Fibroblast of the aortic adventitia (primary cell): ENCODE data around the gene CIAO2B. TPM values are rescaled to one million over a fixed set of nuclear protein-coding genes. Genes with fewer than 3 reads are reported as not detected.
"Not testable (repeated sequence)": the region's sequence is repeated elsewhere in the genome, so short reads cannot be mapped to it uniquely, and the experiment has no call there.

Experiments
- DNase-seq: peaks from one replicate; pipeline ENCODE4 v3.0.0-alpha.2; 2010; ENCODE audit warnings: low read depth
- H3K4me3 ChIP-seq: 2 replicates; pipeline ENCODE4 v1.5.1; 2011; ENCODE audit warnings: low read depth, mild to moderate bottlenecking, control low read depth, low read length, moderate library complexity
- total RNA-seq: library from RNA; depleted of rRNA; stranded (reverse); fragments of >200 nt; gene quantifications from 2 replicates; pipeline ENCODE4 v1.2.3, GENCODE V29; 2012; ENCODE audit warnings: low replicate concordance
- TF ChIP-seq, protein P1 (sequence below): IDR thresholded peaks from 2 replicates; pipeline ENCODE4 v1.5.1; 2011; ENCODE audit warnings: mild to moderate bottlenecking, low read length, control low read depth, inconsistent platforms; ENCODE audit not compliant: insufficient read depth

CIAO2B gene
- total RNA-seq, 1 donor = 109 TPM

DNA sequence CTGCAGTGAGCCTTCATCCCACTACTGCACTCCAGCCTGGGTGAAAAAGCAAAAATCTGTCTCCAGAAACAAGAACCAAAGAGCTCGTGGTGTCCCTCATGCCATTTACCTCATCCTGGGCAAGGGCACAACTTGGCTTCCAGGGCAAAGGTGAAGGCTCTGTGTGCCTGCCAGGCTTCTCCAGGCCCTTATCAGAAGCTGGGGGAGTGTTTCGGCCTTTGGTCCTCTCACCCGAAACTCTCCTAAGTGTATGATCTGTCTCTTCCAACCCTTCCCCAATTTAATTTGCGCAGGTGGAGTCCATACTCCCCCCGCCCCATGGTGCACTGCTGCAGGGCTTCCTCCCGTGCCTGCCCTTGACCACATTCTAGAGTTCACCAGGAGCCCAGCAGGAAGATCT, 2.3 kb upstream of the CIAO2B start:
- TF ChIP-seq, protein P1, sequence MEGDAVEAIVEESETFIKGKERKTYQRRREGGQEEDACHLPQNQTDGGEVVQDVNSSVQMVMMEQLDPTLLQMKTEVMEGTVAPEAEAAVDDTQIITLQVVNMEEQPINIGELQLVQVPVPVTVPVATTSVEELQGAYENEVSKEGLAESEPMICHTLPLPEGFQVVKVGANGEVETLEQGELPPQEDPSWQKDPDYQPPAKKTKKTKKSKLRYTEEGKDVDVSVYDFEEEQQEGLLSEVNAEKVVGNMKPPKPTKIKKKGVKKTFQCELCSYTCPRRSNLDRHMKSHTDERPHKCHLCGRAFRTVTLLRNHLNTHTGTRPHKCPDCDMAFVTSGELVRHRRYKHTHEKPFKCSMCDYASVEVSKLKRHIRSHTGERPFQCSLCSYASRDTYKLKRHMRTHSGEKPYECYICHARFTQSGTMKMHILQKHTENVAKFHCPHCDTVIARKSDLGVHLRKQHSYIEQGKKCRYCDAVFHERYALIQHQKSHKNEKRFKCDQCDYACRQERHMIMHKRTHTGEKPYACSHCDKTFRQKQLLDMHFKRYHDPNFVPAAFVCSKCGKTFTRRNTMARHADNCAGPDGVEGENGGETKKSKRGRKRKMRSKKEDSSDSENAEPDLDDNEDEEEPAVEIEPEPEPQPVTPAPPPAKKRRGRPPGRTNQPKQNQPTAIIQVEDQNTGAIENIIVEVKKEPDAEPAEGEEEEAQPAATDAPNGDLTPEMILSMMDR = no peak
- DNase-seq = no peak
- peak overlapping the region; percentile 99 for H3K4me3 ChIP-seq

DNA sequence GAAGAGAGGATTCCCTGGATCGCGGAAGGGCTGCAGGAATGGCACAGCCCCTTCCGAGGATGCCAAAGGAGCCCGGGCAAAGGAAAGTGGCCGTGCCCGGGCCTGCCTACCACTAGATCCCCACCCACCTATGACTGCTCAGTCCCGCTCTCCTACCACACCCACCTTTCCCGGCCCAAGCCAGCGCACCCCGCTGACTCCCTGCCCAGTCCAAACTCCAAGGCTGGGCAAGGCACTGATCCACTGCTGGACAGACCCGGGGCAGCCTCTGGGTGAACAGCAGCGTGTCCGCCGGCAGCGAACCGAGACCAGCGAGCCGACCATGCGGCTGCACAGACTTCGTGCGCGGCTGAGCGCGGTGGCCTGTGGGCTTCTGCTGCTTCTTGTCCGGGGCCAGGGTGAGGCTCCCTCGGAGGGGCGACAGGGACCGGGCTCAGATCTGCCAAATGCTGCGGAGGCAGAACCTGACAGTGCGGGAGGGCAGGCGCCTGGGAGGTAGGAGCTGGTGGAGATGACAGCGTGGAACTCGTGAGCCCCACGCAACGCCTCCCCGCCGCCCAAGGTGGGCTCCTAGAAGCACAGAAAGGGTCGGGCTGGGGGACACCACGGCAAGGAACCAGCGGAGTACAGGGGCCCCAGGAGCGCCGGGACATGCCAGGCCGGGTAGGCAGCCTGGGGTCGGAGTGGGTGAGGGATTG, 1.3 kb upstream of the CIAO2B start, which contains the start of gene CES2:
CES2 (plus strand) TSS at position 203 of the 698 bp plus-strand sequence; CDS start at position 323, 120 bp downstream.
- DNase-seq = peak; percentile 55
- TF ChIP-seq, protein P1 = no peak
- peak within 1 kb of the TSS; percentile 99 for H3K4me3 ChIP-seq

DNA sequence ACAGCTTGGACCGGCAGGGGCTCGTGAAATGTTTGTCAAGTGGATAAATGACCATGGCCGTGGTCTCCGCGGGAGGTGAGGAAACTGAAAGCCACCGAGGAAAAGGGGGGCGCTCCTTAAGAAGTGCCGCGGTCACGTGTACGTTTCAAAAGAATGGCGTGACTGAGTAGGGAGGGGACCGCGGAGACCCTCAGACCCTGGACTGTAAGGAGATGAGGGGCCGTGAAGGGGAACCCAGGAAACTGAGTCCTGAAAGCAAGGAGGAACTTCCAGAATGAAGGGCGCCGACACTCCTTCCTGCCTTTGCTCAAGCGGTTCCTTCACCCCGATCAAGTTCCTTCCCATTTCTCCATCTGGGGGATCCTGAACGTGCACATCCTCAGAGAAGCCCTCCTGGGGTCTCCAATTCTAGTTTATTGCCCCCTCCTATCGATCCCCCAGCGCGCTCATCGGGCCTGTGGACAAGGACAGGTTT, 674 bp upstream of the CIAO2B start:
- DNase-seq = not testable (repeated sequence)
- H3K4me3 ChIP-seq = peak overlapping the region; percentile 99

DNA sequence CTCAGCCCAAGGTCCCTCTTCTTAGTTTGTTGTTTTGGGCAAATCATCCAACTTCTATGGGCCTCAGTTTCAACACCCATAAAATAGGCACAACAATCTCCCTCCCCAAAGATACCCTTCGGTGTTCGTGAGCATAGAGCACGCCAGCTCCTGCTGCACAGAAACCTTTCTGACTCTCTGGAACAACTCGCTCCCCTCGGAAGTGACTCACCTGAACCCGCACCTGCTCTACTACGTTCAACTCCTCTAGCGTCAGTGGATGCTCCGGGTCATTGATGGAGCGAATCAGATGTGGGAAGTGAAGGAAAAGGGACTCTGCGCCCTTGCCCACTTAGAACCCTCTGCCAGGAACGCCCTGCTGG, 445 bp downstream of the CIAO2B start:
- no peak for DNase-seq
- TF ChIP-seq, protein P1 = no peak
- H3K4me3 ChIP-seq = peak overlapping the region; percentile 99

DNA sequence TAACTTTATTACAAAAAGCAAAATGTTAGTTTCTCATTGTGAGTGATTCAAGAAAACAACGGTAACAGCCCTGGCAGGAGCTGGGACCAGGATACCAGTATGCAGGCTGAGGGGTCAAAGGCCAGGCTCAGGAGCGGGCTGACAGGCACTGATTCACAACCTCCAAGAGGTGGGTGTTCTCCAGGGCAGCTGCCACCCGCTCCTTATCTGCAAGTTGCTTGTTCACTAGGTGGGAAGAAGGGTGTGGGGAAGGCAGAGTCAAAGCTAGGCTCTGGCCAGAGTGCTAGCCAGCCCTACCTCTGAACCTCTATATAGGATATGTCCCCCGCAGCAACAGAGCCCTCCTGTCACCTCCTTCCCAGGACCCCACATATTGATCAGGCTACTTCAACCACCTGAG, 2.1 kb downstream of the CIAO2B start:
- TF ChIP-seq, protein P1 = no peak
- H3K4me3 ChIP-seq = no peak overlapping the region
- DNase-seq = no peak

DNA sequence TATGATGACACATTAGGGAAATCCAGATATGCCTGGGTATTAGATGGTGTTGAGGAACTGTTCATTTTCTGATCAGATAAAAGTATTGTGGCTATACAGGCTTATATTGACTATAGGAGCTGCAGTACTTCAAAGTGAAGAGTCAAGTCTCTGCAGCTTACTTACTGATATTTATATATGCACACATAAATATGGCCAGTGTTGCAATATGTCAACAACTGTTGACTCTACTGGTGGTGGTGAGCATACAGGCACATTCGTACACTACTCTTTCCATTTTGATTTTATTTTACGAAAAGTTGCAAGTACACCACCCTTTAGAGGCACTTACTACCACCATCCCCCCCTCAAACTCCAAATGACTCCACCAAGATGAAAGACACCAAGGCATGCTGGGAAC, 2.5 kb downstream of the CIAO2B start:
- no peak overlapping the region for H3K4me3 ChIP-seq
- no peak for DNase-seq
- TF ChIP-seq, protein P1 = no peak

DNA sequence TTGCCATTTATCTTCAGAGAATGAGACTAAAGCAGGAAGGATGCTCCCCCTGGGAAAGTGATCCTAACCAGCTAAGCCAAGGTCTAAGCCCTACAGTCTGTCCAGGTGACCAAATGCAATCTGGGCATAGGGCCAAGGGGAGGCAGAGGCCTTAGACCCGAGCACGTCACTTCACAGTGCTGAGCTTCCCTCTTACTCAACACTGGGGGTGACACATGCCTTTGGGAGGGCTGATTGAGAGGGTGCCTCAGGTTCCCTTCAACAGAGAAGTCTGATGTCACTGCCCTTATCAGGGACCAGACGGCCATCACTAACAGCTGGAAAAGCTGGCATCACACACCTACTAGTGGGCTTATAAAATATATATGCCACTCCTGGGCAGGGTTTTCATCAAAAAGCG, 4.0 kb downstream of the CIAO2B start:
- TF ChIP-seq, protein P1 = no peak
- H3K4me3 ChIP-seq = no peak overlapping the region
- peak; percentile 52 for DNase-seq
